Adipocyte (in vitro differentiated cells): ENCODE results near the gene ZNF330.

Experiments used
- DNase-seq: peaks from one replicate; pipeline ENCODE4 v3.0.0-alpha.2; 2015; ENCODE audit warnings: low read depth
- H3K27me3 ChIP-seq: replicated peaks from 2 replicates; pipeline ENCODE4 v1.7.0; 2013; ENCODE audit warnings: mild to moderate bottlenecking, low read length, moderate library complexity; ENCODE audit not compliant: control insufficient read depth, insufficient read depth
- H3K36me3 ChIP-seq: 2 replicates; pipeline ENCODE4 v1.7.0; 2013; ENCODE audit warnings: low read length, mild to moderate bottlenecking, moderate library complexity; ENCODE audit not compliant: control insufficient read depth, insufficient read depth, severe bottlenecking
- H3K4me1 ChIP-seq: 2 replicates; pipeline ENCODE4 v1.7.0; 2013; ENCODE audit warnings: mild to moderate bottlenecking, low read length, moderate library complexity; ENCODE audit not compliant: control insufficient read depth, insufficient read depth
- H3K4me3 ChIP-seq: 2 replicates; pipeline ENCODE4 v1.7.0; 2013; ENCODE audit warnings: mild to moderate bottlenecking, low read length, moderate library complexity
- H3K9ac ChIP-seq: 2 replicates; pipeline ENCODE4 v1.7.0; 2013; ENCODE audit warnings: mild to moderate bottlenecking, low read length, moderate library complexity
- H3K9me3 ChIP-seq: 2 replicates; pipeline ENCODE4 v1.7.0; 2013; ENCODE audit warnings: mild to moderate bottlenecking, low read length, moderate library complexity; ENCODE audit not compliant: control insufficient read depth

ZNF330 gene

GRCh38 chr4:141240259-141240658 lies 19.6 kb downstream of the ZNF330 start:
- DNase-seq, result no peak
- Histone ChIP-seq H3K4me1 (peaks cover 2% of the 10 kb centered on the region), H3K9ac (no peak overlapping the region), H3K36me3 (peaks cover 3% of the 10 kb centered on the region), H3K4me3 (no peak overlapping the region), H3K9me3 (no peaks in the 10 kb centered on the region), H3K27me3 (no peaks in the 10 kb centered on the region)

GRCh38 chr4:141240671-141241070 lies 20.0 kb downstream of the ZNF330 start:
- no peak for DNase-seq
- H3K36me3 ChIP-seq, result no peaks in the 10 kb centered on the region
- H3K4me1 ChIP-seq, result peaks cover 6% of the 10 kb centered on the region
- no peak overlapping the region for H3K9ac ChIP-seq
- H3K27me3 ChIP-seq, result no peaks in the 10 kb centered on the region
- no peak overlapping the region for H3K4me3 ChIP-seq
- H3K9me3 ChIP-seq, result no peaks in the 10 kb centered on the region

GRCh38 chr4:141241986-141242385 lies 21.3 kb downstream of the ZNF330 start:
- no peak overlapping the region for H3K4me3 ChIP-seq
- peaks cover 19% of the 10 kb centered on the region for H3K4me1 ChIP-seq
- H3K36me3 ChIP-seq, result no peaks in the 10 kb centered on the region
- peak; percentile 4 for DNase-seq
- no peak overlapping the region for H3K9ac ChIP-seq
- no peaks in the 10 kb centered on the region for H3K27me3 ChIP-seq
- H3K9me3 ChIP-seq, result no peaks in the 10 kb centered on the region

GRCh38 chr4:141244419-141244818 lies 23.7 kb downstream of the ZNF330 start:
- no peaks in the 10 kb centered on the region for H3K27me3 ChIP-seq
- peaks cover 34% of the 10 kb centered on the region for H3K4me1 ChIP-seq
- H3K36me3 ChIP-seq, result no peaks in the 10 kb centered on the region
- no peak overlapping the region for H3K4me3 ChIP-seq
- H3K9ac ChIP-seq, result no peak overlapping the region
- DNase-seq, result no peak
- no peaks in the 10 kb centered on the region for H3K9me3 ChIP-seq

GRCh38 chr4:141246243-141246642 lies 25.5 kb downstream of the ZNF330 start:
- DNase-seq, result peak; percentile 77
- peak overlapping the region; percentile 60 for H3K9ac ChIP-seq
- H3K4me3 ChIP-seq, result peak overlapping the region; percentile 60
- no peaks in the 10 kb centered on the region for H3K27me3 ChIP-seq
- peaks cover 34% of the 10 kb centered on the region for H3K4me1 ChIP-seq
- no peaks in the 10 kb centered on the region for H3K9me3 ChIP-seq
- H3K36me3 ChIP-seq, result no peaks in the 10 kb centered on the region

- Histone ChIP-seq H3K4me1 (peaks cover 34% of the 10 kb centered on the region), H3K4me3 (no peak overlapping the region), H3K9ac (peak overlapping the region; percentile 60), H3K9me3 (peaks cover 2% of the 10 kb centered on the region), H3K27me3 (no peaks in the 10 kb centered on the region), H3K36me3 (no peaks in the 10 kb centered on the region)
- DNase-seq, result peak; percentile 25
Observed at GRCh38 chr4:141246683-141247429, 26.2 kb downstream of the ZNF330 start.

GRCh38 chr4:141247430-141247780 lies 26.7 kb downstream of the ZNF330 start:
- H3K4me3 ChIP-seq, result peak overlapping the region; percentile 29
- H3K4me1 ChIP-seq, result peaks cover 34% of the 10 kb centered on the region
- peak; percentile 7 for DNase-seq
- H3K36me3 ChIP-seq, result no peaks in the 10 kb centered on the region
- H3K9me3 ChIP-seq, result peaks cover 4% of the 10 kb centered on the region
- no peaks in the 10 kb centered on the region for H3K27me3 ChIP-seq
- H3K9ac ChIP-seq, result peak overlapping the region; percentile 60

- Histone ChIP-seq H3K4me1 (peaks cover 34% of the 10 kb centered on the region), H3K27me3 (no peaks in the 10 kb centered on the region), H3K9me3 (peaks cover 4% of the 10 kb centered on the region), H3K4me3 (peak overlapping the region; percentile 29), H3K9ac (peak overlapping the region; percentile 60), H3K36me3 (no peaks in the 10 kb centered on the region)
- DNase-seq, result peak; percentile 48
Observed at GRCh38 chr4:141248029-141248428, 27.3 kb downstream of the ZNF330 start.

GRCh38 chr4:141248486-141248885 lies 27.8 kb downstream of the ZNF330 start:
- Histone ChIP-seq H3K9ac (no peak overlapping the region), H3K4me3 (no peak overlapping the region), H3K36me3 (no peaks in the 10 kb centered on the region), H3K4me1 (peaks cover 34% of the 10 kb centered on the region), H3K27me3 (no peaks in the 10 kb centered on the region), H3K9me3 (peaks cover 4% of the 10 kb centered on the region)
- no peak for DNase-seq

- H3K9ac ChIP-seq, result no peak overlapping the region
- H3K4me1 ChIP-seq, result no peaks in the 10 kb centered on the region
- no peaks in the 10 kb centered on the region for H3K36me3 ChIP-seq
- peaks cover 4% of the 10 kb centered on the region for H3K27me3 ChIP-seq
- H3K4me3 ChIP-seq, result no peak overlapping the region
- DNase-seq, result no peak
- H3K9me3 ChIP-seq, result peaks cover 4% of the 10 kb centered on the region
Observed at GRCh38 chr4:141254326-141254725, 33.6 kb downstream of the ZNF330 start.

- H3K9ac ChIP-seq, result no peak overlapping the region
- H3K27me3 ChIP-seq, result peaks cover 4% of the 10 kb centered on the region
- no peak overlapping the region for H3K4me3 ChIP-seq
- no peaks in the 10 kb centered on the region for H3K36me3 ChIP-seq
- no peak for DNase-seq
- H3K9me3 ChIP-seq, result peaks cover 4% of the 10 kb centered on the region
- no peaks in the 10 kb centered on the region for H3K4me1 ChIP-seq
Observed at GRCh38 chr4:141255016-141255415, 34.3 kb downstream of the ZNF330 start.

- DNase-seq, result no peak
- Histone ChIP-seq H3K36me3 (no peaks in the 10 kb centered on the region), H3K4me3 (no peak overlapping the region), H3K9me3 (no peaks in the 10 kb centered on the region), H3K27me3 (peaks cover 4% of the 10 kb centered on the region), H3K4me1 (no peaks in the 10 kb centered on the region), H3K9ac (no peak overlapping the region)
Observed at GRCh38 chr4:141258558-141258957, 37.9 kb downstream of the ZNF330 start.
